Measurements from ENCODE around the gene SPPL2A.
A peak's percentile ranks its signal among the peaks of the same experiment; 100 is the strongest.
"Not testable (repeated sequence)": the region's sequence is repeated elsewhere in the genome, so short reads cannot be mapped to it uniquely, and the experiment has no call there.

SPPL2A gene

GRCh38 chr15:50767332-50767861 lies 1.9 kb upstream of the SPPL2A start:
- DNase-seq: no peak

DNA sequence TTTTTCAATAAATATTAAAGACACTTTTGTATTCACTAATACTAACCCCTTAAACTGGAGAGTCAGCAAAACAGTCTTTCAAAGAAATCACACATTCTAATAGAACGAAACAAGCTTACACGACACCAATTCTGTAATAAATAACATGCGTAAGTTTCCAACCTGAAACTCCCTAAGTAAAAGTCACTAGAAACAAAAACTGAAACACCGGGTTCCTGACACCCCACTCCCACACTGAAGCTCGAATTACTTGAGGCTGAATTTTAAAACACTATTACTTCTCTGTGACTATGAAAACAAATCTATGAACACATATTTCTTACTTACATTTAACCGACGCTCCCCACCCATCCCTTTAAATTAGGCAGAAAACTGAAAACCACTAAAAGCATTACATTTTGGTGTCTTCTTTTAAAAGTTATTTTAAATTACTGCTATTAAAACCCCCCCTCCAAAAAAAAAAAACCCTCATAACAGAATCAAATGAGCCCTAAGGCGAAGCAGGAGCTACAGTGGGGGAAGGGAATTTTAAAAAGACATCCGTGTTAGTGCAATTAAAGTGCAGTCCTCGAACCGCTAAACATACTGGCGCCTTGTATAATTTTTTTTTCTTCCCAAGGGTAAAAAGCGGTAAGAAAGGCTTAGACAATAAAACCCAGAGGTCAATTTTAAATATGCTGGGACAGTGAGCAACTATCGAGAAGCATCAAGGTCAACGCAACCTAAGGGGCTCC lies 878 bp downstream of the SPPL2A start:
- DNase-seq: peak; percentile 8

- no peak for DNase-seq
Measured at GRCh38 chr15:50758712-50759205, 6.7 kb downstream of the SPPL2A start.

DNA sequence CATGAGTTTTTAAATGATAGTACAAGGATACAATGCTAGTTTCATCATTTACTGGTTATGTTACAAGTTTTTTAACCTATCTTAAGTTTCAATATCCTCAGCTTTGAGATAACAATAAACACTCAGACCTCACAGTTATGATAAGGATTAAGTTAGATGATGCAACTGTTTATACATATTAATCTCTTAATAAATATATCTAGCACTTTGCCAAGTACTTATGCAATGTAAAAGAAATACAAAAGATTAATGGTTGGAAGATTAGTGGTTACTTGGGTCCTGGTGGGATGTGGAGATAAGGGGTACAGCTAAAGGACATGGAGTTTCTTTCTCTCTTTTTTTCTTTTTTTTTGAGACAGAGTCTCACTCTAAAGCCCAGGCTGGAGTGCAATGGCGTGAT lies 12.0 kb downstream of the SPPL2A start:
- no peak for DNase-seq

GRCh38 chr15:50751394-50751793 lies 14.1 kb downstream of the SPPL2A start:
- no peak for DNase-seq

DNA sequence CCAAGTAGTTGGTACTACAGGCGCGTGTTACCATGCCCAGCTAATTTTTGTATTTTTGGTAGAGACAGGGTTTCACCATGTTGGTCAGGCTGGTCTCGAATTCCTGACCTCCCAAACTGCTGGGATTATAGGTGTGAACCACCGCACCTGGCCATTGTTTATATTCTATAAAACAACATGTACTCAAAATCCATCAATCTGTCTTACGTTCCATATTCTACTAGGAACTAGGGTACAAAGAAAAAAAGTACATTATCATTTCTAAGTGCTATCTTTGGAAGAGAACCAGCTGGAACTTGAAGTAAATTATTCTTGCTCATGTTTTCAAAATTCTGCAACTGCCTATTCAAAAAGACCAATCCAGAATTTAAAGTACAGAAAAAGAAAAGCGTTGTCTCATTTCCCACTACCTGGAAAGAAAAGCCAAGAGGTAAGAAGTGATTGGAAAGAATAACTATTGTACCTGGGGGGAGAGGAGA lies 15.2 kb downstream of the SPPL2A start:
- DNase-seq: no peak

DNA sequence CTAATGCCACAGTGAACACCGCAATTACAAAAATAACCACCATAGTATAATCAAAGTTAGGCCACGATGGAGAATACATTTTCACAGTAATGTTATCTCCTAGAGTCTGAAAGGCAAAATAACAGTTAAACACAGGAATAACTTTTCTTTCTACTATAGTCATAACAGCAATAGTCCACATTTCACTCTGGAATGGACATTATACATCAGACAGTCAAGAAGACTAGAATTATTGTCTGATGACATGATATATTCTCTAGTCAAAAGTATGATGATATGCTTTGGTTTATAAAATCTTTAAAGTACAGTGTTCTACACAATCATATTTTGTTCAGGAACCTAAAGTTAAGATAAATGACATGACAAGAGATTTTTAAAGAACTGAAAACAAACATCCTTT lies 18.0 kb downstream of the SPPL2A start:
- peak; percentile 50 for DNase-seq

DNA sequence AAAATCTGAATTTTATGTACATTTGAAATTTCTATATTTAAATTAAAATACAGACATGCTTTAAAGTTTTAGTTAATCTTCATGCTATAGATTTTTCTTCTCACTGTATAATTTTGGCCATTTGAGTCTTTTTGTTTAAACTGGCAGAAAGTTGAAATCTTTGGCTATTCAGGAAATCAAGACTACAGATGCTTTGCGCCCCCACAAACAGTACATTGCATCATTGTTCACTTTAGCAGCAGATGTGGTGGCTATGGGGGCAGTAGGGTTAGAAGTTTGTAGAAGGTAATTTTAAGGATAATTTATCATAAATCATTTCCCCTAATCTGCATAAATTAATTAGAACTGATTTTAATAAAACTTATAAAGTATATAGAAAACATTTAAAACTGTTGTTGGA lies 20.9 kb downstream of the SPPL2A start:
- no peak for DNase-seq

DNA sequence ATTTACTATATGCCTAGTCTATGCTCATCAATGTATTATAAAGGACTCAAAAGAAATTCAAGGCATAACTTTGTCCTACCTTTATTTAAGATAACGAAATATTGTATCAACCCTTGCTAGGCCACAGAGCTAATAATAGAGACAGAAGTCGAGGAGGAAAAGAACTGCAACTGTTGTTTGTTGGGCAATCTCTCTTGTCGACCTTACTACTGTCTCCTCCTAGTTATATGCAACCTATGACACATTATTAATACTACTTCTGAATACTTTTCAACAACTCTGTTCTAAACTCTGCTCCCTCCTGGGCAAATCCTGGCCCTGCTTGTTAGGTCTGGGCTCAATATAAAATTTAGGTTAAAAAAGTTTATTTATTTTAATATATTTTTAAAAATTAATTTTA lies 24.6 kb downstream of the SPPL2A start:
- DNase-seq: no peak

DNA sequence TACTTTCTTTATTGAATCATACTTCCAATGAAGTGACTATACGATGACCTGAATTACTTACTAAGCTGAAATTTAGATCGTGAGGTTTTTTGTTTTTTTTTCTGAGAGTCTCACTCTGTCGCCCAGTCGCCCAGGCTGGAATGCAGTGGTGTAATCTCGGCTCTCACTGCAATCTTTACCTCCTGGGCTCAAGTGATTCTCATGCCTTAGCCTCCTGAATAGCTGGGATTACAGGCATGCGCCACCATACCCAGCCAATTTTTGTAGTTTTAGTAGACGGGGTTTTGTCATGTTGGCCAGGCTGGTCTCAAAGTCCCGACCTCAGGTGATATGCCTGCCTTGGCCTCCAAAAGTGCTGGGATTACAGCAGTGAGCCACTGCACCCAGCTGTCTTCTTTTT lies 28.7 kb downstream of the SPPL2A start:
- peak; percentile 11 for DNase-seq

DNA sequence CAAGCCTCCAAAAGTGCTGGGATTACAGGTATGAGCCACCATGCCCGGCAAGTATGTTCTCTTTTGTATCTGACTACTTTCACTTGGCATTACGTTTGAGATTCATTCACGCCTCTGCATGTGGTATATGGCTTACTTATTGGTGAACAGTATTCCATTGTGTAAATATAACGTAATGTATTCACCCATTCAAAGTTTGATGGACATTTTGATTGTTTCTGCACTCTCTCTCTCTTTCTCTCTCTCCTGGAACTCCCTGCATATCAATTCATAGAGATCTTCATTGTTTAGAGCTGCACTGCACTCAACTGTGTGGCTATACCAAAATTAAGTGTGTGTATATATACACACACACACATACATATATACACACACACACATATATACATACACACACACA lies 30.4 kb downstream of the SPPL2A start:
- no peak for DNase-seq

DNA sequence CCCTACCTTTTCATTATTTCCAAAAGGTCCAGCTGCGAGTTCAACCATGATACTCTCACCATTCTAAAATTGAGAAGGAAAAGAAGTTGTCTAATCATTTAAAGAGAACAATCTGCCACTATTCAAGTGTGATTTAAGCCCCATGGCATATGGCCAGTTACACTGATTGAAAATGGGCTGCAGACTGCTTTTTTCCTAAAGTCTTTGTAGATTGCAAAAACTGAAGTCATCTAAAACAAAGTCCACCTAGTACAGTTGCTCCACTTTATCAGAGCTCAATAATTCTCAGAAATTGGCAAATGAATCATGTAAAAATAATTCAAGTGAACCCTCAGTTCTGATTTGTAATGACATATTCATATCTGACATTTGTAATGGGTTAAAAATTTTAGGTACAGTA lies 39.2 kb downstream of the SPPL2A start:
- DNase-seq: no peak

DNA sequence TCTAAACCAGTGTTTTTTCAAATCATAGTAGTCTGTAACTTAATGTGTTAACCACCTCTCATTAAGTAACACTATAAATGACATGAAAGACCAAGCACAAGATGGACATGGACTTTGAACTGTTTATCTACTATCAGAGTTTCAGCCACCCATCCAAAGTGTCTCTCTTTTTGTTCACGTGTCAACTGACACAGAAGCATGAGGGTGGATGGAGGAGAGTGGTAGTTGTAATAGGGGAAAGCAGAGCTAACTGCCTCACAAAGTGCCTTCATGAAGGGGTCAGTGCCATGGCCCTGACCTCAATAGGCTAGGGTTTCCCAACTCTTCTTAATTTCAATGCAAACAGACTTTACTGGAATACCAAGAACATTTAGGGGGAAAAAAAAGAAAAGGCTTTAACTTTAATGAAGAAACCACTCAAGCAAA lies 46.8 kb downstream of the SPPL2A start:
- no peak for DNase-seq

DNA sequence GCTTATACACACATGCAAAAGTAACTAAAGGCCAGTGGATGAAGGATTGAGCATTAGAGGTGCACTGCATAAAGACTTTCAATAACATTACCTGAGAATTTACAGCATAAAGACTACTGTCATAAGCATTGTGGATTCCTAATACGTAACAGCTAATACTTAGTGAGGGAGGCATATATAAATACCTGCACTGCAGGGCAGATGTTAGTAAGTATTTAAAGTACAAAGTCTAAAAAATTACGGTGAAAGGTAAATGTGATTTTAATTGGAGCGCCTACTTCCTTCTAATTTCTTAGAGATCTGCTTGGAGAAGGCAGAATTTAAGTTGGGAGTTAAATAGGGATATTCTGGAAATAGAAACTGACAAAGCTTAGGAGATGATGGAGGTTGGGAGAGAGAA lies 53.5 kb downstream of the SPPL2A start:
- DNase-seq: no peak

DNA sequence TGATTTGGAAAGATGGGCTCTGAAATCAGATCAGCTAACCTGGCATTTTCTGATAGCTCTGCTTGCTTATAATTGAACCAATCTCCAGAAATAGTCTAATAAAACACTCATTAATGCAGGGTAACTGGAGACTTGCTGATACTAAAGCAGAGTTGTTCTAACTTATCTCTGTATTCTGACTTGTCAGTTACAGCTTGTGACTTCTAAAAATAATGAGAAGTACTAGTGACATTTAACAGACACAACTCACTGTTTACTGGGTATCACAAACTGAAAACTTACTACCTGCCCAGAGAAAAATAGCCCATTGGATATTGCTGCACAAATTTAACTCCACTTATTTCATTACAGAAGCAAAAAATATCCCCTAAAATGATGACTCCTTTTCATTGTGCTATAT lies 54.9 kb downstream of the SPPL2A start:
- no peak for DNase-seq

- DNase-seq: no peak
Measured at GRCh38 chr15:50707878-50708427, 57.6 kb downstream of the SPPL2A start.

GRCh38 chr15:50702762-50703334 lies 62.7 kb downstream of the SPPL2A start:
- peak; percentile 27 for DNase-seq

GRCh38 chr15:50698101-50698500 lies 67.4 kb downstream of the SPPL2A start:
- no peak for DNase-seq

- DNase-seq: no peak
Measured at GRCh38 chr15:50697109-50697797, 68.3 kb downstream of the SPPL2A start.

- DNase-seq: not testable (repeated sequence)
Measured at GRCh38 chr15:50694634-50695165, 70.8 kb downstream of the SPPL2A start.

DNA sequence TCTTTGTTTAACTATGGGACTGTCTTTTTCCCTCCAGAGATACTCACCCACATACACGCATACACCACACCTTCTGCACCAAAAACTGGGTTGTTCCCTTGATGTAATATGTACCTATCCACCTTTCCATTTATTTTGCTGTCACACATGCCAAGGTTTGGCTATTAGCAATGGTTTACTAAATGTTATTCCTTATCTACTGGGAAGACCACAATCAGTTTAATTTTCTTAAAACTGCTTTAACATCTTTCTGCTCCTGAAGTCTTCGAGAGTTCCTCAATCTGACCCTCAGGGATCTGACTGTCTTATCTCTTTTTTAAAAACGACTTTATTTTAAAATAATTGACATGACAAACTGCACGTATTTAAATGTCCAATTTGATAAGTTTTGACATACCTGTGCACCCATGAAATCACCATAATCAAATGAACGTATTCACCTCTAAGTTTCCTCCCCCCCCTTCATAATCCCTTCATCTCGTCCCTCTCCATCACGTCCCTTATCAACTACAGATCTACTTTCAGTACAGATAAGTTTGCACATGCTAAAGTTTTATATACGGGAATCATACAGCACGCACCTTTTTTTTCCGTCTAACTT lies 78.1 kb downstream of the SPPL2A start:
- DNase-seq: no peak

All from fibroblast of skin of back (primary cell).